ENCODE measurements around the gene CORO7.
"Not testable (repeated sequence)": the region's sequence is repeated elsewhere in the genome, so short reads cannot be mapped to it uniquely, and the experiment has no call there.

Gene CORO7

DNA sequence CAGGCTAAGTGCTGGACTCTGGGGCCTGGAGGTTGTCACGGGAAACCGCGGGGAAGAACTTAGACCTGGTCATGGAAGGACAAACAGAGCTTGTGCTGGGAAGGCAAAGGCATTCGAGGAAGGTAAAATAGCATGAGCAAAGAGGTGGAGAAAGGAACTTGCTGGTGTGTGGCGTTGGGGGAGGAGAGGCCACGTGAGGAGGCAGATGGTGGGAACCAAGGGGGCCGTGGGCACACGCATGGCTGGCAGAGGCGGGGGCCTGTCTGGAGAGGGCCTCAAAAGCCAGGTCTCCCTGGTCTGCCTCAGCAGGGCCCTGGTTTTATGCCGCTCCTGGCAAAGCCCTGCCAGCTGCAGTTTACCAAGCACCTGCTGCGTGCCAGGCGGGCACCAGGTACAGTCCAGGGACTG lies 15.3 kb downstream of the CORO7 start:
- TF ChIP-seq, protein P1, sequence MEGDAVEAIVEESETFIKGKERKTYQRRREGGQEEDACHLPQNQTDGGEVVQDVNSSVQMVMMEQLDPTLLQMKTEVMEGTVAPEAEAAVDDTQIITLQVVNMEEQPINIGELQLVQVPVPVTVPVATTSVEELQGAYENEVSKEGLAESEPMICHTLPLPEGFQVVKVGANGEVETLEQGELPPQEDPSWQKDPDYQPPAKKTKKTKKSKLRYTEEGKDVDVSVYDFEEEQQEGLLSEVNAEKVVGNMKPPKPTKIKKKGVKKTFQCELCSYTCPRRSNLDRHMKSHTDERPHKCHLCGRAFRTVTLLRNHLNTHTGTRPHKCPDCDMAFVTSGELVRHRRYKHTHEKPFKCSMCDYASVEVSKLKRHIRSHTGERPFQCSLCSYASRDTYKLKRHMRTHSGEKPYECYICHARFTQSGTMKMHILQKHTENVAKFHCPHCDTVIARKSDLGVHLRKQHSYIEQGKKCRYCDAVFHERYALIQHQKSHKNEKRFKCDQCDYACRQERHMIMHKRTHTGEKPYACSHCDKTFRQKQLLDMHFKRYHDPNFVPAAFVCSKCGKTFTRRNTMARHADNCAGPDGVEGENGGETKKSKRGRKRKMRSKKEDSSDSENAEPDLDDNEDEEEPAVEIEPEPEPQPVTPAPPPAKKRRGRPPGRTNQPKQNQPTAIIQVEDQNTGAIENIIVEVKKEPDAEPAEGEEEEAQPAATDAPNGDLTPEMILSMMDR (IDR thresholded peaks at IDR 0.05; ENCODE audit: low read depth, low read length): no peak
- no peak for DNase-seq (ENCODE audit: extremely low read depth, low read depth)

DNA sequence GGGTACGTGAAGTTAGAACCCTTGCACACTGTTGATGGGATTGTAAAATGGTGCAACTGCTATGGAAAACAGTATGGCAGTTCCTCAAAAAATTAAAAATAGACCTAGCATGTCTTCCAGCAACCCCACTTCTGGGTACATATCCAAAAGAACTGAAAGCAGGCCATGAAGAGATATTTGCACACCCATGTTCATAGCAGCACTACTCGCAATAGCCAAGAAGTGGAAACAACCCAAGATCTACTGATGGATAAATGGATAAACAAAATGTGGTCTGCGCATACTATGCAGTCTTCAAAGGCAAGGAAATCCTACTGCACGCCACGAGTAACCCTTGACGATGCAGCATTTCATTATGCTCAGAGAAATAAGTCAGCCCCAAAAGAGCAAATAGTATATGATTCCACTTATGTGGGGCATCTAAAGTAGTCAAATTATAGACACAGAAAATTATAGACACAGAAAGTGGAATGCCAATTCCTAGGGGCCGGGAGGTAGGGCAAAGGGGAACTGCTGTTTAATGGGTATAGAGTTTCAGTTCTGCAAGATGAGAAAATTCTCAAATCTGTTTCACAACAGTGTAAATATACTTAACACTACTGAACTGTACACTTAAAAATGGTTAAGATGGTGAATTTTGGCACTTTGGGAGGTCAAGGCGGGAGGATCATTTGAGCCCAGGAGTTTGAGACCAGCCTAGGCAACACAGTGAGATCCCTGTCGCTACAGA lies 17.2 kb downstream of the CORO7 start:
- DNase-seq (ENCODE audit: extremely low read depth, low read depth): no peak
- TF ChIP-seq, protein P1 (IDR thresholded peaks at IDR 0.05; ENCODE audit: low read depth, low read length): no peak

DNA sequence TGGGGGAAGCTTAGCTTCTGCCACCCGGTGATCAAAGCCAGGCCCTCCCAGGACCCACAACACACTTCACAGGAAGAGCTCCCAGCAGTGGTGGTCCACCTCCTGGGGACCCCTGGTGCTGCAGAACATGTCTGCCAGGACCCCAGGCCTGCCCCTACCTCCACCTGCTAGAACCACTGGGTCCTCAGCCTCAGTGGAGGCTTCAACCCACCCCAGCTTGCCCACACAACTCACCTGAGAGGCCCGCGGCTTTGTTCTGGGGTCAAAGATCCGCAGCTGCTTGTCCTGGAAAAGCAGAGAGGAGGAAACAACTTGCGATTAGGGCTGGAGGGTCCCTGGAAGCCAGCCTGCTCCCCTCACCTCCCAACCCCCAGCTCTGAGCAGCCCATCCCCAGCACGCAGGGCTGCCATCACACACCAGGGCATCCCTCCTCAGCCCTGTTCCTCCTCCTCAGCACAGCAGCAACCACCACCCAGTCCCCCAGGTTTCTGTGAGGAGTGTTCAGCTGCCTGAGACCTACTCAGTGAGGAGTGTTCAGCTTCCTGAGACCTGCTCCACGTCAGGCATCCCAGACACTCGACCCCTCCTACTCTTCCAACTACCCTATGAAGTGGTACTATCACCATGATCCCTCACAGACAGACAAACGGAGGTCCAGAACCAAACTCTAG lies 21.2 kb downstream of the CORO7 start:
- TF ChIP-seq, protein P1 (IDR thresholded peaks at IDR 0.05; ENCODE audit: low read depth, low read length): no peak
- DNase-seq (ENCODE audit: extremely low read depth, low read depth): no peak

DNA sequence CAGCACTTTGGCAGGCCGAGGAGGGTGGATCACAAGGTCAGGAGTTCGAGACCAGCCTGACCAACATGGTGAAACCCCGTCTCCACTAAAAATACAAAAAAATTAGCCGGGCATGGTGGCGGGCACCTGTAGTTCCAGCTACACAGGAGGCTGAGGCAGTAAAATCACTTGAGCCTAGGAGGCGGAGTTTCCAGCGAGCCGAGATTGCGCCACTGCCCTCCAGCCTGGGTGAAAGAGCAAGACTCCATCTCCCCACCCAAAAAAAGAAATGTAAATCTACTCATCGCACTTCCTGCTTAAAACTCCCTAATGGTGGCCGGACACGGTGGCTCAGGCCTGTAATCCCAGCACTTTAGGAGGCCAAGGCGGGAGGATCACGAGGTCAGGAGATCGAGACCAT lies 22.5 kb downstream of the CORO7 start:
- DNase-seq (ENCODE audit: extremely low read depth, low read depth): not testable (repeated sequence)

DNA sequence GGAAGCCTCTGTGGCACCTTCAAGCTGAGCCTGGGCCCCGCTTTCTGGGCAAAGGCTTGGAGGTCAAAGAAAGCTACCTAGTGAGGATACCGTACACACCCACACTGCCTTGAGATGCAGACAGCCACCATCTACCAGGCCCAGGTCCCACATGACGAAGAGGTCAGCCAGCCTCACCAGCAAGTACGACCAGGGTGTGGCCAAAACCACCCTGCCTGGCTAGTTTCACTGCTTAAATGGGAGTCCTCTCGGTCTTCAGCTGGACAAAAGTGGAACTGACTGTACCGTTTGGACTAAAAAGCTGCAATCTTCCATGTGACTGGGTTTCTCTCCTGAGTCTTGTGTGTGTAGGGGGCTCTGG lies 23.2 kb downstream of the CORO7 start:
- TF ChIP-seq, protein P1 (IDR thresholded peaks at IDR 0.05; ENCODE audit: low read depth, low read length): no peak
- no peak for DNase-seq (ENCODE audit: extremely low read depth, low read depth)

DNA sequence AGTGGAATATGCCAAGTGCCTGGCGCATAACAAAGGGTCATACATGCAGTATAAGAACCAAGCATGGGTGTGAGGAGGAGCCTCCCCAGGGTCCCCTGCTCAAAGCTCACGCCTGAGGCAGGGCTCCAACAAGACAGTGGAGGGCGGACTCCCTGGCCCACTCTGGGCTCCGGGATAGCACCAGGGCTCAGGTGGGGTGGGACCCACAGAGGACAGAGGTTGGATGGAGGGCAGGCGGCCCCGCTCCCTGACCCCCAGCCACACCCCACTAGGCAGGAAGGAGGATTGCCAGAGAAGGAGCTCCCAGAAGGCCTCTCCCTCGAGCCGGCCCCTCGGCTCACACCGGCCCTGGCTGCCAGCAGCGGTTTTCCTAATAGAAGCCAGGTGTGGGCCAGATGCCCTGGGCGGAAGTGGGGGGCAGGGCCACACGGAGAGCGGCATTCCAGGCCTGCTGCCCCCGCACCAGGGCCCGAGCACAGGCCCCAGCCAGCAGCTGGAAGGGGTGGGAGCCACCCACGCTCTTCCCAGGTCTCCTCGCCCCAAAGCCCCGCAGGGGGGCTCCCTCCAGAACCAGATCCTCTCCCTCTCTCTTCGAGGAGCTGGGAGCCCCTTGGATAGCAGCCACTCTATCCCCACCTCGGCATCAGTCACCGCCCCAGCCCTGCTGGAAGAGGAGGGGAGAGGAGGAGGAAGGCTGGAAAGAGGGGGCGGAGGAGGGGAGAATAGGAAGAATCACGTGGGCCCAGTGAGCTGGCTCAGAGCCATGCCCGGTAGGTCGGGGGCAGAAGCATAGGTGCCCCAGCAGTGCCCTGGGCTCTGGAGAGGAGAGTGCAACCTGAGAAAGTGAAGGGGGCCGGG lies 23.8 kb downstream of the CORO7 start:
- DNase-seq (ENCODE audit: extremely low read depth, low read depth): peak; percentile 79
- TF ChIP-seq, protein P1 (IDR thresholded peaks at IDR 0.05; ENCODE audit: low read depth, low read length): no peak

DNA sequence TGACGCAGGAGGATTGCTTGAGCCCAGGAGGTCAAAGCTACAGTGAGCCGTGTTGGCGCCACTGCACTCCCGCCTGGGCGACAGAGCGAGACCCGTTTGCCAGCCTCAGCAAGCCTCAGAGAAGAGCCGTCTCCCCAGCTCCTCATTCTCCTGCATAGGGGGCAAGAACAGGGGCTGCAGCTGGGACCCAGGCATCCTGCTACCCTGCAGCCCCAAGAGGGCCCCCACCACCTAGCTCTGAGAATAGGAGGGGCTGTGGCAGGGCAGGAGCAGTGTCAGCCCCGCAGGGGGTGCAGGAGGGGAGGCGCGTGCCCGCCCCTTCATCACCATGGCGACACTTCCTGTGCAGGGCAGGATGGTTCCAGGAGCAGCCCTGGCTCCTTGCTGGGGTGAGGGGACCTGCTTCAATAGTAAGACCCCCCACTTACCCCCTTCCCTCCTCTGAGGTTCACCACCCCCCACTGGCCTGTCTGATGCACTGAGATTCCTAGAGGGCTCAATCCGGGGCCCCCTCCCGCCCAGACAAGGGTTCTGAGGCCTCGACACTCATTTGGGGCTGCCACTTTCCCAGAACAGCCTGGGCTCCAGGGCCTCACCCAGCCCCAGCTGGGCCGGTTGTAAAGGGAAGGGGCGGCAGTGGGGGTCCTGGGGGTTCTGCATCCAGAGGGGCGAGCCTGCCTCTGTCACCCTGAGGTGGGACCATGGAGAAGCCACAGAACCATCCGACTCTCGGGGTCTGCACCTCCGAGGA lies 24.6 kb downstream of the CORO7 start:
- no peak for DNase-seq (ENCODE audit: extremely low read depth, low read depth)
- TF ChIP-seq, protein P1 (IDR thresholded peaks at IDR 0.05; ENCODE audit: low read depth, low read length): no peak
